ENCODE results near the gene UBE2O.
A peak's percentile ranks its signal among the peaks of the same experiment; 100 is the strongest.

Gene UBE2O

GRCh38 chr17:76353004-76353598 is 99.9 kb downstream of the UBE2O start:
- TF ChIP-seq GATA3 (IDR thresholded peaks at IDR 0.05; ENCODE audit: low read depth, low read length) (no peak), GATA2 (IDR thresholded peaks at IDR 0.05; ENCODE audit: low read depth, low read length) (no peak)

GRCh38 chr17:76351526-76352071 is 101.4 kb downstream of the UBE2O start:
- TF ChIP-seq GATA3 (IDR thresholded peaks at IDR 0.05; ENCODE audit: low read depth, low read length) (no peak), GATA2 (IDR thresholded peaks at IDR 0.05; ENCODE audit: low read depth, low read length) (no peak)

- no peak for TF ChIP-seq GATA2 (IDR thresholded peaks at IDR 0.05; ENCODE audit: low read depth, low read length)
- TF ChIP-seq GATA3 (IDR thresholded peaks at IDR 0.05; ENCODE audit: low read depth, low read length) = no peak
Observed at GRCh38 chr17:76350463-76350862, 102.5 kb downstream of the UBE2O start.

- TF ChIP-seq GATA3 (IDR thresholded peaks at IDR 0.05; ENCODE audit: low read depth, low read length) (no peak), GATA2 (IDR thresholded peaks at IDR 0.05; ENCODE audit: low read depth, low read length) (no peak)
Observed at GRCh38 chr17:76345377-76345974, 107.5 kb downstream of the UBE2O start.

- TF ChIP-seq GATA3 (IDR thresholded peaks at IDR 0.05; ENCODE audit: low read depth, low read length) = no peak
- TF ChIP-seq GATA2 (IDR thresholded peaks at IDR 0.05; ENCODE audit: low read depth, low read length) = peak; percentile 60; the same call in 1 of the 2 replicates
Observed at GRCh38 chr17:76343106-76343505, 109.8 kb downstream of the UBE2O start.

- no peak; the same call in 1 of the 2 replicates for TF ChIP-seq GATA2 (IDR thresholded peaks at IDR 0.05; ENCODE audit: low read depth, low read length)
- no peak for TF ChIP-seq GATA3 (IDR thresholded peaks at IDR 0.05; ENCODE audit: low read depth, low read length)
Observed at GRCh38 chr17:76341301-76341700, 111.7 kb downstream of the UBE2O start.
